CD1c-positive myeloid dendritic cell (primary cell): ENCODE measurements around the gene USP6NL.

Source experiments
- DNase-seq: peaks from one replicate; pipeline ENCODE4 v3.0.0-alpha.2; 2016; ENCODE audit errors: extremely low spot score

The USP6NL gene

DNA sequence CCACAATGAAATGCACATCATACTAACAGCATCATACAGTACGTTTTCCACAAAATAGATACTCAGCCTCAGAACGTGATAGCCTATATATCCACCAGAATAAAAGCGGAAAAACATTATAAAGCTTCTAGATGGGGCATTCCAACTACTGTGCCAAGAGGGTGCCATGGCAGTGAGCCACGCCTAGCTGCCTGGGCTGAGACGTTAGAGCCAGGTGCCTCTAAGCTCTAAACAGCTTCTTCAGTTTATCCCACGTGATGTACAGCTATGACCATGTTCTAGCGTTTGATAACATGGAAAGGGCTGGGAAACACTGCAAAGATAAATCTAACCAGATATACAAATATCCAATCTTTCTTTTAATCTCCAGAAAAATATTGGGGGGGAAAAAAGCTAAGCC is 17.8 kb downstream of the USP6NL start:
- DNase-seq = no peak

DNA sequence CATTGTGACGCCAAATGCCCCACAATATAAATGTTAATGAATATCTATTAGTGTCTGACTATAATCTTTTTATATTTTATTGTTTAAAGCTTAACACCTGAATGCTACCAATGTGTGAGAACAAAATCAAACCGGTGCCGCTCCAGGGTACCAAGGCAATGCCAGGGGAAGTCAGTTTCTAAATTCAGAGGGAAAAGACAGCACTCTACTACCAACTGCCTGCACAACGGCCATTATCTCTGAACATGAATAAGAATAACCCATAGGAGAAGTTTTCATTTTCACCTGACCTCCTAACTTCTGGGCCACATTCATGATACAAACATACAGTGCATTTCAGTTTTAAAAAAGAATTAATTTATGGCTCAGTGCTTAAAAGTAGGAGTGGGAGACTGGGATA is 21.7 kb downstream of the USP6NL start:
- no peak for DNase-seq

DNA sequence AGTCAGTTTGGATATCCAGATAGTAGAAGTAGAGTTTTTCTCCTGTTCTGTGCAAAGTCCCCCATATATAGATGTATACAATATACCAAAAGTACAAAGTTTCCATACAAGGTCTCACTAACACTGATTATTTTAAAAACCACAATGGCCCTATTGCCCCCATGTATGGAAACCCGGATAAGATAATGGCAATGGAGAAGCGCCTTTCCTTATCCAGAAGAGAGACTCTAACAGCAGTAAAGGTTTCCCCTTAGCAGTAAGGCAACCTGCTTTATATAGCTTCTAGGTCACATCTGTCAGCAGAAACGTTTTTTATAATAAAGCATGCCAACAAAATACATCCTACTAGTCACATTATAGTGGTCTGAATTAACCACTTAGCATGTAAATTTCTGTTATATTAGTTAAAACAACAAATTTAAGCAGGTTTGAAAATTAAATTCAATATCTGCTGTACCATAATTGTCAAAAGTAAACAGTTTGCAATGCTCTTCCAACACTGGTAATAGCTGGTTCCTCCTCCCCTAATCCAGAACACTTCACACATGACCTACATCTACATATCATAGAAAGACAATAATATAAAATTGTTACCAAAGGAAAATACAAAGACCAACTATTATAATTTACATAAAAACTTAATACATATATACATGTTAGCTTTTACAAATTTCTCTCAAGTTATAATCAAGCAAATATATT is 22.4 kb downstream of the USP6NL start:
- no peak for DNase-seq

DNA sequence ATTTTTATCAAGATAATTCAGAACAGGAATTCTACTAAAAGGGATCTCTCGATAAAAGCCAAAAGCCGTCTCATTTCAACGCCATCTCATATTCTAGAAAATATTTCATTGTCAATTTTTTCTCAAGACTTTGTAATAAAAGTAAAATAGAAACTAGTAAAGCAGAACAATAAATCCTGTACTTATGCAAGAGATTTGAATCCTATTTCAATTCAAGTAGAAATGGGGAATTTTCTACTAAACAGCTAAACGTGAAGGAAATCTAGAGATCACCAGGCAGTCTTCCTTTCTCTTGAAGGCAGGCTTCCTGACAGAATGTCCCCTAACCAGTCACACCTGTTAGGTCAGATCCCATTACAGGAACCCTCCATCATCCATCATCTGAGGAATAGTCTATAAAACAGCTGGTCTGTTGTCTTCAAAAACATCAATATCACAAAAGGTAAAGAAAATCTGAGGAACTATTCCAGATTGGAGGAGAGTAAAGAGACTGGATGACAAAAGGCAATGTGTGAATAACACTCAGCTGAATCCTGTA is 23.7 kb downstream of the USP6NL start:
- peak; percentile 33 for DNase-seq

DNA sequence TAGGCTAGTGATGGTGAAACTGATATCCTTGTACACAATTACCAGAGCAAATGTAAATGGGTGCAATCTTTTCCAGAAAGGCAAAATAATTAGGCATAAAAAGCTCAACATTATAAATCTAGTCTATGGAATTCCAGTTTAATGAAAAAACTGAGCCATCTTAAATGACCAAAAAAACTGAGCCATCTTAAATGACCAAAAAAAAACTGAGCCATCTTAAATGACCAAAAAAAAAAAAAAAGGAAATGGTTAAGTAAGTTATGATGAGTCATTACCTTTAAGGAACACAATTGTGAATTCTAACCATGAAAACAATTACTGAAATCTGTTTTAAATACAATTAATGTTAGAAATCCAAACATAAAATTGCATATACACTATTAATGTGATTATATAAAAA is 25.3 kb downstream of the USP6NL start:
- DNase-seq = peak; percentile 57

DNA sequence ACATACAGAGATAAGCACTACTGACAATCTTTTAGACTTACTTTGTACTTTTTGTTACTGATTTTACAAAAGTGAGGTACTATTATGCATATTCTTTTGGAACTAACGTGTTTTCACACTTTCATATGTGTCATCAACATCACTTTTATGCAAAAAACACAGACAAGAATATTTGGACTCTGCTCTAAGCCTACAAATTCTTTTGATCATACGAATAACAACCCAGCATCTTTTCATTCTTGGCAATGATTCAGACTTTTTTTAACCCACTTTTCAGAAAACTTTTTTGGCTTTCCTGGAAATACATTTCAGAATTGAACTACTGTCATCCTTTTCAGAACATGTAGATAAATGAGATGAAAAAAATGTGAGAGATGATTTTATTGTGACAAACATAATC is 30.2 kb downstream of the USP6NL start:
- DNase-seq = no peak

DNA sequence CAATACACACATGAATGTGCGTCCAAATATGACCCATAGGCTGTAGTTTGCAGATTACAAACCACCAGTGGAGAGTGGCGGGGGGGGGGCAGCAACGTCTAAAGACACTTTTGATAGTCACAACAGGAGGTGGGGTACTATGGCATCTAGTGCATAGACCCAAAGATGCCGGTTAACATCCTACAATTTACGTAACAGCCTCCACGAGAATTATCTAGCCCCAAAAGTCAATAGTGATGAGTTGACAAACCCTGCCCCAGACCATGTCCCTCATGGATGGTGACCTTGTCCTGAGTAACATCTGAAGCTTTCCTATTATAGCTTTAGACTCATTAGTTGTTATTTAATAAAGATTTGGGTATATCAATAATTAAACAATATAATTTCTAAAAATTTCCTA is 31.6 kb downstream of the USP6NL start:
- DNase-seq = no peak

DNA sequence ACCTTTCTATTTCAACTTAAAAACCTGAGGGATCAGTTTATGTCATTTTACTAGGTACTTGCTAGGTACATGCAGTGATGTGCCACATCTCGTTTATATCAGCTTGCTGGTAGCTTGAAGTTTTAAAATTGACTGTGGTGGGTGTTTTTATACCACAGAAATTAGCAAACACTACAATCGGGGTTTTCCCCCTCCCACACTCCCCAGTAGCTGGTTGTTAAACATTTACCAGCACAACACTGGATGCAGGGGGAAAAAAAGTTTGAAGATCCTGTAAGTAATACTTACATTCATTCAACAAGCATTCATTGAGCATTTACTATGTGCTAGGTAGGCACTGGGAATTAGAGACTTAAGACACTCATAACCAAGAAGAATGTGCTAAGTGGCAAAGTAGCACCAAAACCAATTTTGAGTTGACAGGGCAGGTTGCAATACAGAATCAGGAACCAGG is 32.6 kb downstream of the USP6NL start:
- DNase-seq = peak; percentile 49

DNA sequence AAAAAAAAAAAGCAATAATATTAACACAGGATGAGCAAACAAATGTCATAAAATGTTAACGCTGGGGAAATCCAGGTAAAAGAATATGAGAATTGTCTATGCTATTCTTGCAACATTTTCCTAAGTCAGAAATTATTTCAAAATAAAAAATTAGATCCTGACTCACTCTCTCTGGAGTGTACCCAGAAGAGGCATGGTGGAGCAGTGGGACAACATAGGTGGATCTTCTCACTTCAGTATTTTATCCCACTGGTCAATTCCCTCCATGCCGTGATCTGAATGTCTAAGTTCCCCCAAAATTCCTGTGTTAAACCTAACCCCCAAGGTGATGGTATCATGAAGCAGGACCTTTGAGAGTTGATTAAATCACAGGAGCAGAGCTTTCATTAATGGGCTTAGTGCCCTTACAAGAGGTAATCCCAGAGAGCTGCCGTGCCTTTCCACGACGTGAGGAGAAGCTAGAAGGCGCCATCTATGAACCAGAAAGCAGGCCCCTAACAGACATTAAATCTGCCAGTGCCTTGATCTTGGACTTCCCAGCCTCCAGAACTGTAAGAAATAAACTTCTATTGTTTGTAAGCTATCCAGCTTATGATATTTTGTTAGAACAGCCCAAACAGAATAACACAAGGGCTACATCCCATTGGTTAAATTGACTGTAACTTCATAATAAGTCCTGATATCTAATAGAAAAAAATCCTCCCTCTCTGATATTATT is 35.2 kb downstream of the USP6NL start:
- no peak for DNase-seq

DNA sequence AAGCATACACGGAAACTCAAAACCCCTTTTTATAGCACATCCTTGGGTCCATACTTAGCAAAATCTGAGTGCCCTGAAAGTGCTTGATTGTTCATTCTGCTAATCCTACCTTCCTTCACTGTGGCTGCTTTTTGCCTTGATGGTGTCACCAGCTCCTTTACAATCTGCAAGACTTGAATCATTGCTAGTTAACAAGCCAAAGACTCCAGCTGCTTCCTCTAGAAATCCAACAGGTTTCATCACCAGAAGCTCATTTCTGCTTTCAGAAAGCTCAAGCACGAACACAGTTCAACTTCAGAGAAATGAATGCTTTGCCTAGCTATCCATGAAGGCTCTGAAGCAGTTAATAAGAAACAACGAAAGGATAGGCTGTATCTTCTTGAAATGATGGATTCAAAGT is 38.0 kb downstream of the USP6NL start:
- DNase-seq = peak; percentile 82

DNA sequence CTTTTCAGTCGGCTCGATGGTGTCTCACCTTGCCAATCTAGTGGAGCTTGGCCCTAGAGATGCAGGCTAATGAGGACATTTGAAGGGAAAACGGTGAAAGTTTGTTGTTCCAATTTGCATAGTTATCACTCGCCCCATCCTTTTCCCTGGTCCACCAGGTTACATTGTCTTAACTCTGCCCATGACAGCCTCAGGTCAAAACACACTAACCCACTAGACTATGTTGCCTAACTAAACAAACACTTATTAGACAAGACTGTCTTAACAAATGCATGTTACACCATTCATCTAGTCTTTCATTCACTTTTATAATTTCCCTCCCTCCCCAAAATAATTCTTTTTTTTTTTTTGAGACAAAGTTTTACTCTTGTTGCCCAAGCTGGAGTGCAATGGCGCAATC is 40.7 kb downstream of the USP6NL start:
- no peak for DNase-seq

DNA sequence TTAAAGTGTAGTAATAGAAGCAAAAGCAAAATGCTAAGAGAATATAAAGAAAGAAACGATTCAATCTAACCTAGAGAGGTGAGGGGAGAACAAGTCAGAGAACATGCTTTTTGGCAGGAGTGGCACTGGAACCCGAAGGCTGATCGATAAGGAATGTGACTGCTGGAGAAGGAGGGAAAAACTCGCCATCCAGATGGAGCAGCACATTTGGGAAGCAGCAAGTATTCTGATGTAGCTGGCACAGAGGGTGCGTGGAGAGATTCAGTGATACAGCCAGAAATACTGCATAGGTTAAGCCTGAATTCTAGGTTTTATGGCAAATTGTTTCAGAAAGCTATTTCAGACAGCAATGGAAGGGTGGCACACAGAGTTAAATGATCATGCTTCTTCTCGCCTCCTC is 42.0 kb downstream of the USP6NL start:
- no peak for DNase-seq

DNA sequence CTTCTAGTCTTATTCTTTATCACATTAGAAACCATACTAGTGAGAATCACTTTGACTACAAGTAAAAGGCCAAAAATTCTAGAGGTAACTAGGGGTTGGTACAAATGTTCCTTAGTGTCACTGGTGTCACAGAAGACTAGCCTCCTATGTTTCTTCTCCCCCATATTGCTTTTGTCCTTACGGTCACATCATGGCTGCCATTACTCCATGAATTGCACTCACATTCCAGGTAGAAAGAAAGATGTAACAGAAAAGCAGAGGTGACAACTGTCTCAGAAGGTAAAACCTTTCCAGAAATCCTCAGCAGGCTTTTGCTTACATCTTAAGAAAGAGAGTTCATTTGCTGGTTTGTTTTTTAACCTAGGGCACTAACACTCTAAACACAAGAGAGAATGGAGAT is 42.9 kb downstream of the USP6NL start:
- no peak for DNase-seq

DNA sequence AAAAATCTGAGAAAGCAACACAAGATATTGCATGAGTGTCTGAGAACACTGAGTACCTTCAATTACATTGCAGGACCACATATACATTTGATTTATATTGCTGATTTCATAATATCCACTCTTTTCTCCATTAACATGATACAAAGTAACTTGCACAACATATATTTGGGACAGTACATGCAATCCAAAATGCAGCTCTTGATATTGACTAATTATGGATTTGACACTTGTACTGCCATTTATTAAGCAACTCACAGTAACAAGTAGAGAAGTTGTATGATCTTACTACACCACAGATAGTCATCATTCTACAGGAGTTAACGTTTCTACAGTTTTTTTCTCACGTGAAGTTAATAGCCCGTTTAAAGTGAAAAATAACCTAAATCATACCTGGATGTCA is 46.7 kb downstream of the USP6NL start:
- DNase-seq = no peak

DNA sequence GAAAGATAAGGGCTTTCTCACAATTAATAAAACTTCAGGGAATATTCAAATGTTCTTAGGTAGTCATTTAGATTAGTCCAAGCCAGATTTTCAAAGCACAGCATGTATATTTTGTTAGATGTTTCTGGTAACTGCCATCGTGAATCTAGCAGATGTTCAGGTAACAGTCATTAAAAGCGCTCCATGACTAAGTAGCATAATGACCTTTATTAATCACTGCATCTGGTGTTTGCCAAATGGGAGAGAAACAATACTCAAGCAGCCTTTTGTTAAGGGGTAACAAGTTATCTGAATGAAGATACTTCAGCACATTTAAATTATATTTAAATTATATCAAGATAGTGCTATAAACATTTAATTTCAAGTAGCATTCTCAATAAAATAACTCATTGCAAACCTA is 47.5 kb downstream of the USP6NL start:
- DNase-seq = no peak

DNA sequence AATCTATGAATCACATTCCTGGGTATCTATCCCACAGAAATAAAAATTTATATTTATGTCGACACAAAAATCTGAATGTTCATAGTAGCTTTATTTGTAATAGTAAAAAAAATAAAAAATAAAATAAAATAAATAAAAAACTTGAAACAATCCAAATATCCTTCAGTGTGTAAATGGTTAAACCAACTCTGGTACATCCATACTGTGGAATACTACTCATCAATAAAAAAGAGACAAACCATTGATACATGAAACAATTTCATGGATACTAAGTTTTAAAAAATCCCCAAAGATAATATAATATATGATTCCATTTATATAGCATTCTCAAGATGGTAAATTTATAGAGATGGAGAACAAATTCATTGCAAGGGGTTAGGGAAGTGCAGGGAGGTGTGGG is 48.6 kb downstream of the USP6NL start:
- no peak for DNase-seq

DNA sequence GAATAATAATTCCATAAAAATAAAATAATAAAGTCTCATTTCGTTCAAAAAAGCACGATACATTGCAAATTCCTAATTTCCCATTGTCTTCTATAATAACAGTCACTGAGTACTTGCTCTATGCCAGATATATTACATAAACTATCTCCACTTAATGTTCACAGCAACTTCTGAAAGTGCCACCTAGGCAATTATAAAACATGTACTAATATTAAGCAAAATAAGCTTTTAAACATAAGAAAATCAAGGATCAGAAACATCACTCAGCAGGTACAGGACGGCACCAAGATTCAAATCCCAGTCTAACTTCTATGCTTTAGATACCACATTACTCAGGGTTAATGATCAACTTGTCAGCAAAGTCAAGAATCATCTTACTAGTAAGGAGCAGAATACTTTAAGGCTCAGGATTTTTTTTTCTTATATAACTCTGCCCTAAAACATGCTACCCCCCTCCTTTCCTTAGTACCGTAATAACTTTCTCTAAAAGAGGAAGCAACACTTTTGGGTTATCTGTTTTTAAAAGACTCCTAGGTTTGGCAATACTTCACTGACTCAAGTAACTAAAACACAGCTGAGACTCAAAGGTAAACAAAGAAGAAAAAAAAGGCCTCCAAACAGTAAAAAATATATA is 51.3 kb downstream of the USP6NL start:
- peak; percentile 80 for DNase-seq

DNA sequence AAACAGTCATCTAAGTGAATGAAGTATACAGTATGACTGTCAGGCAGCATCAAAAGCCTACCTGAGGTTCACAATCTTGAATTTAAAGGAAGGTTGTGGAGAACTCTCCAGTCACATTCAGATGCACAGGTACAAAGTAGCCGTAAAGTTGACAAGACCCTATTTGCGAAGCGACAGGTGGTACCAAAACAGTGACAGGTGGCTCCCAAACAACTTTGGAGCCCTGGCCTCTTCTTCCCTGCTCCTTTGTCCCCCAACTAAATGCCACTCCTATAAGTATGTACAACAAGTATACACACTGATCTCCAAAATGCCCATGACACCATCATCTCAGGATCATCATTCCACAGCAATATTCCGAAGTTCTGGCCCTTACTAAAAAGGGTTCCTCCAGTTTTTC is 53.5 kb downstream of the USP6NL start:
- no peak for DNase-seq

DNA sequence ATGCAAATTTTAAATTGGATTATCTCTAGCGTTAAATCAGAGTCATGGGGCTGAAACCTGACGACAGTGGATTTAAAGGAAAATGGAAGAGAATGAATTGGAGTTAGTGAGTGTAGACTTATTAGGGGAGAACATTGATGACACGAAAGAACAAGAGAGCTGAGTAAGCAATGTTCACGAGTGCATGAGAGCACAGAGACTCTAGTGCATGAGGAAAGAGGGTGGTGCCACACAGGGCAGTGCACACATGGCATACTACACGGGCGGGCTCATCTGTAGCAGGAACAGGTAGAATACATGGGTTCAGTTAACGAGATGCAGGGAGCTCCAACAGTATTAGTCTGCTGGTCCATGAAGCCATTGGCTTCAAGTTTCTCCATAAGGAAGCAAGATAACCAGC is 53.9 kb downstream of the USP6NL start:
- DNase-seq = no peak

DNA sequence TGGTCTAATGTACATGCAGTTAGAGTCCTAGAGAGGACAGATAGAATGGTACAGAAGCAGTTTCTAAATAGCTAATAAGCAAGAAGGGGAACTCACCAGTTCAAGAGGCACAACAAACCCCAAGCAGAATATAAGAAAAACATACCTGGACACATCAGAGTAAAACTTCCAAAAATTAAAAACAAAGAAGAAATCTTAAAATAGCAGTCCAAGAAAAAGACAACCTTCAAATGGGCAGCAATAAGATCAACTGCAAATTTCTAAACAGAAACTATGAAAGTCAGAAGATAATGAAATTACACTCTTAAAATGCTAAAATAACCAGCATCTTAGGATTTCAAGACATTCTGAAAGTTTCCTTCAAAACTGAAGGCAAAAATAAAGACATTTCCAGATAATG is 55.9 kb downstream of the USP6NL start:
- DNase-seq = no peak

DNA sequence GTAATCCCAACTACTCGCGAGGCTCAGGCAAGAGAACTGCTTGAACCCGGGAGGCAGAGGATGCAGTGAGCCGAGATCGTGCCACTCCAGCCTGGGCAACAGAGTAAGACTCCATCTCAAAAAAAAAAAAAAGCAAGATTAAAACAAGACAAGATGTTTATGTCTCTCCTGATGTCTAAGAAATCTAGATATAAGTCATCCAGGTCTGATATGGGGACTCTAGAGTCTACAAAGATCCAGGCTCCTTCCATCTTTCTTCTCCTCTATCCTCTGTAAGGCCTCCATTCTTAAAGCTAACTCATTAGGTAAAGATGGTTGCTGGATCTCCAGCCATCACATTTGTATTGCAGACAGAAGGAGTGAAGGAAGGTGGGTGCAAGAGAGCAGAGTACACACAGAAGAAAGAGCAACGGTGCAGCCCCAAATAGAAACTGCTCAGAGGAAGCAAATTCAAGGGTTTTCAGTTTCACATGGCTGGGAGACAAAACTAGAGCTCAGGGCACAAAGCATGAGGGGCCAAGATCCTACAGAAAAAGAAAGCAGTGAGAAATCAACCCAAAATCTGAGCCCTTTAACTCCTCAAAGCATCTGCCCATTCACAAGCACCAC is 57.6 kb downstream of the USP6NL start:
- no peak for DNase-seq

DNA sequence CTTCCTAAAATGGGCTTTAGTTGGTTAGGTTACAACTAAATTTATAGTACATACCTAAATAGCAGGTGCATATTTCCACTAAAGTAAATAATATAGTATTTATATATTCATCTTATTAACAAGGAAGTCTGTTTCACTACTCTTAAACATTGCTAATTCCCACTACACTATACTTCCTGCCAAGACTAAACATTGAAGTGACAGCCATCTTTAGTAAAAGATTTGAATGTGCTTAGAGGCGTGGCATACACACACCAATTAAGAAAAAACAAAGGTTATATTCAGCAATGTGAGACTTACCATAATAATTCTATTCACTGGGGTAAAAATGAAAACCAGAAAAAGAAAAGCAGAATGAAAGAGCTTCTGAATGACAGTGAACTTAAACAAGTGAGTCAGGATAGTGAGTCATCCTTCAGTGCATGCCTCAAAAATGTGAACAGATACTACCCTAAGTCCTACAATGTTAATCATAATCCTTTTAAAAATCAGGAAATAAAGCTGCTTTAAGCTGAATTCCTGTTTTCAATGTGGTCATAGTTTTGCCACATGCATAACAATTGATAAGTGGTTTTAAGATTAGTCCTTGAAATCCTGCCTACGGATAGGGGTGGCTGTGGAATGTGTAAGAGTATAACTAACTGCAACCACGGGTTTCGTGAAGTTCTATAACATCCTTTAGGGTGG is 59.4 kb downstream of the USP6NL start:
- peak; percentile 87 for DNase-seq
